ENCODE results near the gene SCAF4.
A peak's percentile ranks its signal among the peaks of the same experiment; 100 is the strongest.
"Not testable (repeated sequence)": the region's sequence is repeated elsewhere in the genome, so short reads cannot be mapped to it uniquely, and the experiment has no call there.

Gene SCAF4, protein sequence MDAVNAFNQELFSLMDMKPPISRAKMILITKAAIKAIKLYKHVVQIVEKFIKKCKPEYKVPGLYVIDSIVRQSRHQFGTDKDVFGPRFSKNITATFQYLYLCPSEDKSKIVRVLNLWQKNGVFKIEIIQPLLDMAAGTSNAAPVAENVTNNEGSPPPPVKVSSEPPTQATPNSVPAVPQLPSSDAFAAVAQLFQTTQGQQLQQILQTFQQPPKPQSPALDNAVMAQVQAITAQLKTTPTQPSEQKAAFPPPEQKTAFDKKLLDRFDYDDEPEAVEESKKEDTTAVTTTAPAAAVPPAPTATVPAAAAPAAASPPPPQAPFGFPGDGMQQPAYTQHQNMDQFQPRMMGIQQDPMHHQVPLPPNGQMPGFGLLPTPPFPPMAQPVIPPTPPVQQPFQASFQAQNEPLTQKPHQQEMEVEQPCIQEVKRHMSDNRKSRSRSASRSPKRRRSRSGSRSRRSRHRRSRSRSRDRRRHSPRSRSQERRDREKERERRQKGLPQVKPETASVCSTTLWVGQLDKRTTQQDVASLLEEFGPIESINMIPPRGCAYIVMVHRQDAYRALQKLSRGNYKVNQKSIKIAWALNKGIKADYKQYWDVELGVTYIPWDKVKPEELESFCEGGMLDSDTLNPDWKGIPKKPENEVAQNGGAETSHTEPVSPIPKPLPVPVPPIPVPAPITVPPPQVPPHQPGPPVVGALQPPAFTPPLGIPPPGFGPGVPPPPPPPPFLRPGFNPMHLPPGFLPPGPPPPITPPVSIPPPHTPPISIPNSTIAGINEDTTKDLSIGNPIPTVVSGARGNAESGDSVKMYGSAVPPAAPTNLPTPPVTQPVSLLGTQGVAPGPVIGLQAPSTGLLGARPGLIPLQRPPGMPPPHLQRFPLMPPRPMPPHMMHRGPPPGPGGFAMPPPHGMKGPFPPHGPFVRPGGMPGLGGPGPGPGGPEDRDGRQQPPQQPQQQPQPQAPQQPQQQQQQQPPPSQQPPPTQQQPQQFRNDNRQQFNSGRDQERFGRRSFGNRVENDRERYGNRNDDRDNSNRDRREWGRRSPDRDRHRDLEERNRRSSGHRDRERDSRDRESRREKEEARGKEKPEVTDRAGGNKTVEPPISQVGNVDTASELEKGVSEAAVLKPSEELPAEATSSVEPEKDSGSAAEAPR

DNA sequence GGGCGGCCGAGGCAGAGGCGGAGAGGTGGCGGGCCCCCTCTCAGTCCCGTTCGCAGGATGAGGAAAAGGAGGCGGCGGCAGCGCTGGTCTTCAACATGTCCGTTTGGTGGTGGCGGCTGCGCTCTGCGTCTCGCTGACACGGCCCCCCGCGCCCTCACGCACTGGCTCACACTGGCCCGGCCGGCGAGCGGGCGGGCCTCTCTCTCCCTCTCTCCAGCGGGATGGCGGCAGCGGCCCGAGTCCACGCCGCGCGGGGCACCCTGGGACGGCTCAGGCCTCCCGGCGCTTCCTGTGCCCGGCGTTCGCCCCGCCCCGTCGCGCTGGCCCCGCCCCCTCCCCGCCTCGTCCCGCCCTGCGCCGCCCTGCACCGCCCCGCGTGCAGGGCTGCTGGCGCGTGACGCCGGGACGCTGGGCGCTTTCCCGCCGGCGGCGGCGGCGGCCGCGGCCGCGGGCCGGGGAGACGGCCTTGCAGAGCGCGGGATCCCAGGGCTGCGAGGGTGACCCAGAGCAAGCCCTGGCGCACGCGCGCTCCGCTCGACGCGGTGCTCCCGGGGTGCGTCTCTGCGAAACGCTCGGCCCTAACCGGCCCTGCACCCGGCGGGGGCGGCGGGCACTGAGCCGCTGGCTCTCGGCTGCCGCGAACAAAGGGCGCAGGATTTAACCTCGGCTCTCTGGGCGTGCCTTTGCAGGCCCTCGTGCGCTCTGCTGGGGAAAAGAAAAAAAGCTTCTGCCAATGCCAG is at the start of gene SCAF4:
TSS of gene SCAF4 (minus strand) at position 262 of the 740 bp plus-strand sequence. CDS start 426 bp downstream, outside the sequence.
- DNase-seq: peak; percentile 92

GRCh38 chr21:31780944-31781343 is 49.0 kb upstream of the SCAF4 start:
- DNase-seq: peak; percentile 39

DNA sequence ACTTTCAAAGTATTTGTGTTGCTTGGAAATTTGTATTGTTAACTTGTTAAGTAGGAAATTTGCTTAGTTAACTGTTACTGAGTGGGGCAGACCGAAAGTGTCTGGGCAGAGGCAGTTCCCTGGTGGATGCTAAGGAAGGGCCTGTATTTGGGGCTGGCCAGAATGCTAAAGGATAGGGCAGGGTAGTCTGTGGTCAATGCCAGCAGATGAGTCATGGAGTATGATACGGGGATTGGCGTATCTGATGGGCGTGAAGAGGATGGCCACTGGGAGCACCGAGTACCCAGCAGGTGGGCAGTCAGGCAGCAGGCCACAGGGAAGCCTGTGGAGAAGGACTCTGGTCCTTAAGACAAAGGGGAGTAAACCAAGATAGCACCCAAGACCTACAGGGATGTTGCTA is 46.6 kb upstream of the SCAF4 start:
- DNase-seq: no peak

- DNase-seq: no peak
Observed at GRCh38 chr21:31777857-31778256, 45.9 kb upstream of the SCAF4 start.

GRCh38 chr21:31774031-31774430 is 42.1 kb upstream of the SCAF4 start:
- DNase-seq: no peak

- no peak for DNase-seq
Observed at GRCh38 chr21:31772674-31773555, 41.0 kb upstream of the SCAF4 start.

GRCh38 chr21:31771685-31772084 is 39.8 kb upstream of the SCAF4 start:
- no peak for DNase-seq

DNA sequence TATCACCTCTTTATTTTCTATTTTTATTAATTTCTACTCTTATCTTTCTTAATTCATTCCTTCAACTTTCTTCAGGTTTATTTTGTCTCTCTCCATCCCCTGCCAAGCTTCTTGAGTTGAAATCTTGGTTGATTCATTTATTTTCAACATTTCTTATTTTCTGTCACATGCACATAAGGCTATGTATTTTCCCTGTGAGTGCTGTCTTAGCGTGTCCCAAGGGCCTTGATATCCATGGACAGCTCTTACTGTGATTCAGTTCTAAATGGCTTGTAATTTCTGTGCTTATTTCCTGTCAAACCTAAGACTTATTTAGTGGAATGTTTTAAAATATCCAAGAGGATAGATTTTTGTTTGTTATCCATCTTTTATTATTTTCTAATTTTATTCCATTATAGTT is 36.8 kb upstream of the SCAF4 start:
- no peak for DNase-seq

- DNase-seq: no peak
Observed at GRCh38 chr21:31766899-31767298, 35.0 kb upstream of the SCAF4 start.

GRCh38 chr21:31765850-31766249 is 33.9 kb upstream of the SCAF4 start:
- not testable (repeated sequence) for DNase-seq

GRCh38 chr21:31760931-31761330 is 29.0 kb upstream of the SCAF4 start:
- no peak for DNase-seq

DNA sequence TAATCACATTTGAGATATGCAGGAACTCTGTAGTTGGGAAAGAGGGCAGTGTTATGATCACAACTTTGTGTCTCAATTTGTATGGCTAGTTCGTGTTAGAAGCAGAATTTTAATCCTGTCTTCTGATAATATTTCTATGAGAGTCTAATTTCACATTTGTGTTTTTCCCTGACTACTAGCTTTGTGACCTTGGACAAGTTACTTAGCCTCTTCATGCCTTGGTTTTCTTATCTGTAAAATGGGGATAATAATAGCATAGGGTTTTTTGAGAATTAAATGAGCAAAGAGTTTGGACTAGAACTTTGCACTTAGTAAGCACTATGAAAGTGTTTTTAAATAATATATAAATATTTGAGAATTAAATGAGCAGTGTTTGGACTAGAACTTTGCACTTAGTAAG is 24.9 kb upstream of the SCAF4 start:
- DNase-seq: no peak

- DNase-seq: no peak
Observed at GRCh38 chr21:31755027-31755426, 23.1 kb upstream of the SCAF4 start.

GRCh38 chr21:31754708-31754960 is 22.7 kb upstream of the SCAF4 start:
- DNase-seq: no peak

DNA sequence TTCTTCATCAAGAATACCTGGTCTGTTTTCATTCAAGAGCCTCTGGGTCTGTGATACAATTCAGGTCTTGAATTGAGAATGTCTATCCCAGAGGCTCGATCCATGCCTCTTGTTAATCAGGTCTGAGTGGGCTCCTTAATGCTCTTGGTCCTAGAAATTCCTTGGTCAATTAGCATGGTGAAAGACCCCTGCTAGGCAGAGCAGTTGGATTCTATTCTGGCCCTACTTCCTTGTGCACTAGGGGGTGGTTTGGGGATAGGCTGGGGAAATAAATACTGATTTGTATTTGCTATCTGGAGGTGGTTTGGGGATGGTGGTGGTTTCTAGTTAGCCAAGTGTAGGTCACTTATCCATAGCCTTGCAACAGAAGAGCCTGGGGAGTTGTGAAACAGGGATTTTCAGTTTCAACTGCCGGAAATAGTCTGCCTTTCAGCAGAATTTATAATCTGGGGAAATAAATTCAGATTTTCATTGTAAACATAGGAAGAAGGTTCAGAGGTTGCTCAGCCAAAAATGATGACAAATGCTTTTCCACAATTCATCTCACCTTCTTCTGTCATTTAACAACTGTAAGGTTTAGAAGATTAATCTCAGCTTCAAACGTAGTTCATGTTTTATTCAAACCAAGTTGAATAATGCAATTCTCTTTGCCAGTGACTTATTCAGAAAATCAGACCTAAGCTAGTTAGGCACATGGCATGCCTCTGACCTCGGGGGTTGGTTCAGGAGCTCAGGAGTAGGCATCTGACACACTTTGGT is 22.2 kb upstream of the SCAF4 start:
- no peak for DNase-seq

DNA sequence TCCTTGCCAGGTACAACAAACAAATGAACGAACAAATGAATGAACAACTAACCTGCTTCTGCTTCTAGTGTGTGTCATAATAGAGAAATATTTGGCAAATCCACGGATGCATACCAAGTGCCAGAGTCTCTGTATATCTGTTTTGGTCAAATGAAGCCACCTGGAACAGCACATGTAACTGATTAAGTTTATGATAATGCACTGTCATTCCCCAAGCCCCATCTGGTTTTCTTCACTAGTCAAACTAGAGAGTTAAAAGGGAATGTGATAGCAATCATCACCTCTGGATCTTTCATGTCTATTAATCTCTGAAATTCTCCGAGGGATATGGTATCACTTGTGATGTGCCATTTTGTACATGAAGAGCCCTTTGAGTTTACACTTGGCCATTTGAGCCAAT is 21.0 kb upstream of the SCAF4 start:
- DNase-seq: no peak

DNA sequence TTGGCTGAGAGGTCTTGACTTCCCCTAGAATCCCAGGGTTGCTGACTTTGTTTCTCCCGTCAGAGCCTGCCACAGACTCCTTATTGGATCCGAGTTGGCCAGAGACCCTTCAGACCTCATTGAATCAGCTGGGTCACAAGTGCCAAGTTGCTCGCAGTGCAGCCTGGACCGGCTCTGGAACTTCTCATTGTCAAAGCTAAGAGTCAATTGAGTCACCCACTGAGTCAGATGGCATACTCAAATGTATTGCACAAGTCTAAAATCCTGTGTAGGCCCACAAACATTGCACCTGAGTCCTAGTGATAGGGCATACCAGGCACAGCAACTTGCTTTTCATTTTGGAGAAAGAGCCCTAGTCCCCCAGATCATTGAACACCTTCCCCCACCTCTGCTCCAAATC is 20.4 kb upstream of the SCAF4 start:
- no peak for DNase-seq

DNA sequence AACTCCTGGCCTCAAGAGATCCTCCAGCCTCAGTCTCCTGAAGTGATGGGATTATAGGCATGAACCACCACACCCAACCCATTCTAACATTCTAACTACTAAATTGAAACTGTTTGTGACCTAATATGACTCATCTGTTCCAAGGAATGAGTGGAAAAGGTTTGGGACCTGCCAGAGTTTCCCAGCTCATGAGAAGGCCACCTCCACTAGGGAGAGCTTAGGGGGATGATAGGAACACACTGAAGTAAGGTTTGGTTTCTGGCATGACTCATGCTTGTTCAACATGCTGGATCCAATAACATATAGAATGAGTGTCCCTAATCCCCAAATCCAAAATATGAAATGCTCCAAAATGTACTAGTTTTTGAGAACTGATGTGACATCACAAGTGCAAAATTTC is 18.9 kb upstream of the SCAF4 start:
- no peak for DNase-seq

DNA sequence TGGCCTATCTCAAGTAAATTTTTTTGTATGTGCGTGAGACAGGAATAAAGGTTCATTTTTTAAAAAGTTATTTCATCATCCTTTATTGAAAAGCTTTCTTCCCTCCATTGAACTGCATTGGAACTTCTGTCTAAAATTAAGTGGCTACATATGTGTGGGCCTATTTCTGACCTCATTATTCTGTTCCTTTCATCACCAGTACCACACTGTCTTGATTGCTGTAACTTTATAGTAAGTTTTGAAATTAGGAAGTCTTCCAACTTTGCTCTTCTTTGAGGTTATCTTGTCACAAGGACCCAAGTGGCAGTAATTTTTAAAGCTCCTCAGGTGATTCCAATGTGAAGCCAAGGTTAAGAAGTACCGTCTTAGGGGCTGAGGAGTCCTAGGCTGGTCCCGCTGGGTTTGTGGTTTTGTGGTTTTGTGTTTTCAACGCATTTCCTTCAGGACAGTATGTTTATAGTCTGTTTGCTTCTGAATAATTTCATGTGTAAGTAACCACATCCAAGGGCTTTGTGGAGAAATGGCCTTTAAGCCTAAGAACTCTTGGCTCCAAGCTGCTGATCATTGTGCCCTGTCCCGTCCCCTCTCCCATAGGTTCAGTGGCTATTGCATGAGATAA is 12.4 kb upstream of the SCAF4 start:
- DNase-seq: no peak

- DNase-seq: no peak
Observed at GRCh38 chr21:31743712-31744111, 11.8 kb upstream of the SCAF4 start.

- no peak for DNase-seq
Observed at GRCh38 chr21:31741116-31741515, 9.2 kb upstream of the SCAF4 start.
